Measurements from ENCODE around the gene RAC3. TPM values are rescaled to one million over a fixed set of nuclear protein-coding genes. Genes with fewer than 3 reads are reported as not detected.

RAC3 gene
- total RNA-seq, 1 experiment from 2014 or later = 84.8 TPM

DNA sequence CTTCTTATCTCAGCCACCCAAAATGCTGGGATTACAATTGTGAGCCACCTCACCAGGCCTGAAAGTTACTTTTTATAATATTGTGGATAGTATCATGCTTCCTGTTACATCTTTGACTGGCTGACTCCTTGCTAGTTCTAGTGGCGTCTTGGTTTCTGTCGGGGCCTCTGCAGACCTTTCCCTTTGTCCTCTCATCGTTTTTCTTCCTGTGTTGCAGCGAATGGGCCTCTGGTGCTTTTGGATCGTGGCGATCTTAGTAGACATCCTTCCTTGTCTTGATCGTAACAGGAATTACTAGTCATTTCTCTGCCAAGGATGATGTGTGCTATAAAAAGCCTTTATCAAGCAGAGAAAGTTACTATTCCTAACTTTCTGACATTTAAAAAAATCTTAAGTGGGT, 33.3 kb upstream of the RAC3 start:
- Histone ChIP-seq H2AFZ (ENCODE audit: low read length) (no peak overlapping the region), H2BK120ac (ENCODE audit: low read depth, low read length, poor library complexity, severe bottlenecking) (no peak overlapping the region), H3K27ac (ENCODE audit: insufficient read length, low read depth, low read length) (no peak overlapping the region), H3K14ac (ENCODE audit: insufficient read depth, low read length) (no peak overlapping the region), H3K18ac (ENCODE audit: insufficient read length, low read depth, low read length) (no peak overlapping the region), H2BK12ac (ENCODE audit: insufficient read length, low read depth, low read length) (no peak overlapping the region), H4K91ac (ENCODE audit: insufficient read length, low read depth, low read length) (no peak overlapping the region), H2BK20ac (ENCODE audit: low read depth, low read length, poor library complexity, severe bottlenecking) (no peak overlapping the region), H3K23me2 (ENCODE audit: insufficient read length, low read depth, low read length, poor library complexity, severe bottlenecking) (no peaks in the 10 kb centered on the region), H3K79me1 (ENCODE audit: insufficient read depth, low read depth, low read length, poor library complexity, severe bottlenecking) (no peaks in the 10 kb centered on the region), H2BK5ac (ENCODE audit: insufficient read length, low read length) (no peak overlapping the region), H4K20me1 (ENCODE audit: control insufficient read depth, insufficient read depth, insufficient read length) (no peaks in the 10 kb centered on the region), H4K5ac (ENCODE audit: insufficient read length, low read depth, low read length) (no peak overlapping the region), H3K56ac (ENCODE audit: insufficient read length, low read depth, low read length) (no peak overlapping the region), H3K79me2 (ENCODE audit: insufficient read depth, low read length) (no peaks in the 10 kb centered on the region), H3K4me2 (ENCODE audit: insufficient read depth, insufficient read length, low read length) (no peak overlapping the region), H3K4ac (ENCODE audit: low read depth, low read length) (no peak overlapping the region), H3K27me3 (ENCODE audit: insufficient read depth, low read length) (no peaks in the 10 kb centered on the region), H2AK5ac (ENCODE audit: insufficient read length, low read length) (no peak overlapping the region), H3T11ph (ENCODE audit: low read length) (no peak overlapping the region), H4K8ac (replicated peaks; ENCODE audit: insufficient read length, low read depth, low read length) (no peak overlapping the region), H3K9me3 (ENCODE audit: control insufficient read depth, low read depth, low read length) (no peaks in the 10 kb centered on the region), H3K23ac (ENCODE audit: insufficient read length, low read depth, low read length) (no peak overlapping the region), H3K9ac (ENCODE audit: extremely low read depth, insufficient read length, low read length) (no peak overlapping the region), H3K4me1 (ENCODE audit: insufficient read depth, low read length) (no peaks in the 10 kb centered on the region), H2BK15ac (ENCODE audit: low read depth, low read length) (no peak overlapping the region)
- TF ChIP-seq, protein P1, sequence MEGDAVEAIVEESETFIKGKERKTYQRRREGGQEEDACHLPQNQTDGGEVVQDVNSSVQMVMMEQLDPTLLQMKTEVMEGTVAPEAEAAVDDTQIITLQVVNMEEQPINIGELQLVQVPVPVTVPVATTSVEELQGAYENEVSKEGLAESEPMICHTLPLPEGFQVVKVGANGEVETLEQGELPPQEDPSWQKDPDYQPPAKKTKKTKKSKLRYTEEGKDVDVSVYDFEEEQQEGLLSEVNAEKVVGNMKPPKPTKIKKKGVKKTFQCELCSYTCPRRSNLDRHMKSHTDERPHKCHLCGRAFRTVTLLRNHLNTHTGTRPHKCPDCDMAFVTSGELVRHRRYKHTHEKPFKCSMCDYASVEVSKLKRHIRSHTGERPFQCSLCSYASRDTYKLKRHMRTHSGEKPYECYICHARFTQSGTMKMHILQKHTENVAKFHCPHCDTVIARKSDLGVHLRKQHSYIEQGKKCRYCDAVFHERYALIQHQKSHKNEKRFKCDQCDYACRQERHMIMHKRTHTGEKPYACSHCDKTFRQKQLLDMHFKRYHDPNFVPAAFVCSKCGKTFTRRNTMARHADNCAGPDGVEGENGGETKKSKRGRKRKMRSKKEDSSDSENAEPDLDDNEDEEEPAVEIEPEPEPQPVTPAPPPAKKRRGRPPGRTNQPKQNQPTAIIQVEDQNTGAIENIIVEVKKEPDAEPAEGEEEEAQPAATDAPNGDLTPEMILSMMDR (conservative IDR thresholded peaks at IDR 0.05) = no peak
- no peak for DNase-seq
- Mint-ChIP-seq H3K36me3 (ENCODE audit: insufficient read depth in 1 of 3, low read depth in 3 of 3) (peaks cover 0 to 9% (median 9%) of the 10 kb centered on the region in 3 experiments; a peak in 6 of 7 replicates), H3K9me3 (no peaks in the 10 kb centered on the region), H3K4me1 (peaks cover 7 to 11% of the 10 kb centered on the region in 2 experiments), H3K27me3 (ENCODE audit: low read depth) (no peaks in the 10 kb centered on the region), H3K27ac (no peak overlapping the region), H3K4me3 (no peak overlapping the region)
- WGBS (ENCODE audit: extremely low coverage, insufficient read length, low lambda C conversion rate) = no CpG with 5 or more reads among the region's 7 CpGs

Measured in H9 (cell line).